Skin epidermis (tissue), 12 donors: Measurements from ENCODE around the gene EYA4.

Source experiments
- H3K27ac ChIP-seq, 21 experiments: fragments of 200-600 bp; sonication (generic) in 11 of 21; one replicate each; pipeline ENCODE4 v1.5.0; 2020; ENCODE audit warnings: mild to moderate bottlenecking in 3 of 21, inconsistent platforms in 2 of 21, moderate library complexity in 2 of 21
- H3K4me3 ChIP-seq, 7 experiments: fragments of 200-600 bp; sonication (generic) in 2 of 7; one replicate each; pipeline ENCODE4 v1.5.0; 2020; ENCODE audit warnings: inconsistent platforms in 2 of 7, mild to moderate bottlenecking in 2 of 7, moderate library complexity in 1 of 7

The EYA4 gene

GRCh38 chr6:133426038-133426437, 184.9 kb downstream of the EYA4 start:
- H3K27ac ChIP-seq = no peak overlapping the region
- H3K4me3 ChIP-seq = no peak overlapping the region

GRCh38 chr6:133428295-133428694, 187.1 kb downstream of the EYA4 start:
- Histone ChIP-seq H3K27ac (no peak overlapping the region), H3K4me3 (no peak overlapping the region)

DNA sequence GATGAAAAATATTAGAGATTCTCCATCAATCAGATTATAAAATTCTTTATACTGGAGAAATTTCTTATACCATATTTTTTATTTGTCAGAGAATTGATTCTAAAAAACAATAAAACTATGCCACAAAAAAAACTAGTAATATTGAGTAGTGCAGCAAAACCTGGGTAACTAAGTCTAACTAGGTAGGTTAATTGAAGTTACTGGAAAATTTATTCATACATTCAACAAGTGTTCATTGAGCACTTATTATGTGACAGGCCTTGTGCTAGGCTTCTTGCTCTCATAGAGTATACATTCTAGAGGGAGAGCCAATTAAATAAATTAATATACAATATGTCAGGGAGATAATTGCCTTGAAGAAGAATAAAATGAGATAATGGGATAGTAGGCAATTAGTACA, 189.4 kb downstream of the EYA4 start:
- Histone ChIP-seq H3K4me3 (no peak overlapping the region), H3K27ac (no peak overlapping the region)

- no peak overlapping the region for H3K4me3 ChIP-seq
- H3K27ac ChIP-seq = no peak overlapping the region
Measured at GRCh38 chr6:133431031-133431430, 189.9 kb downstream of the EYA4 start.

DNA sequence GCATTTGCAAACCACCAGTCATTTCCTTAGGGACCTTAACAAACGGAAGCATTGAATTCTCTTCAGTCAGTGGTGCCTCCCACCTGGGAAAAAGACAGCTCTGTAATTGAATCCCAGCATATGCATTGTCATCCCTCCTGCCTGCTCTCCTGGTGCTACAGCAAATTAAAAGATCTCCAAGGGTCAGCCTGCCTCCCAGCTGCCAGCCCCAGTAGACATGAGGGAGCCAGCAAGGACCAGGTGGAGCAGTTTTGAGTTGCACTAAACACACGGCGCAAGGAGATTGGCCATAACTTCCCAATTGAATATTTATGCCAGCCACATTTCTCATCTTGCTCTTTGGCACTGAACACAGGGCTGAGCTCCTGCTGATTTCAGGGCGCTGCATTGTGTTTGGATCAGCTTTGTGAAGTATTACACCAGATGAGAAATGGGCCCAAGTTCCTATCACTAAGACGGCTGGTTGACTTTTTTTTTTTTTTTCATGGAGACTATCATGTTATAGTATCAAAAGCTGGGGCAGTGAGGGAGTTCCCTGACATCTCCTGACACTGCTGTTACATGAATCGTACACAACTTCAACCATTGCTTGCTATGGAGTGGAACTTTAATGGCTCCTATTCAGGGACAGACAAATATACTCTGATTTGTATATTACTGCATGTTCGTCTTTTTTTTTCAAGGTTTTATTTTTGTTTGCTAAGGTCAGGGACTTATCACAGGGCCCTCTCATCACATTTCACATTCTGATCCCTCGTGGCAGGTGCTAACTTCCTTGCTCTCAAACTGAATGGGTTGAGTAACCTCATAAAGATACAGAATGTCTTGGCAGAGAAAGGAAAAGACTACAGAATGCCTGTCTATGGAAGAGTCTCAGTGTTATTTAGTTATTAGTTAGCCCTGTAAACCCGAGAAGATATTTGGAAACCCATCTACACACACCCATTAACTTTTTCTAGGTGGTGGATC, 191.1 kb downstream of the EYA4 start:
- no peak overlapping the region for H3K4me3 ChIP-seq
- no peak overlapping the region for H3K27ac ChIP-seq

DNA sequence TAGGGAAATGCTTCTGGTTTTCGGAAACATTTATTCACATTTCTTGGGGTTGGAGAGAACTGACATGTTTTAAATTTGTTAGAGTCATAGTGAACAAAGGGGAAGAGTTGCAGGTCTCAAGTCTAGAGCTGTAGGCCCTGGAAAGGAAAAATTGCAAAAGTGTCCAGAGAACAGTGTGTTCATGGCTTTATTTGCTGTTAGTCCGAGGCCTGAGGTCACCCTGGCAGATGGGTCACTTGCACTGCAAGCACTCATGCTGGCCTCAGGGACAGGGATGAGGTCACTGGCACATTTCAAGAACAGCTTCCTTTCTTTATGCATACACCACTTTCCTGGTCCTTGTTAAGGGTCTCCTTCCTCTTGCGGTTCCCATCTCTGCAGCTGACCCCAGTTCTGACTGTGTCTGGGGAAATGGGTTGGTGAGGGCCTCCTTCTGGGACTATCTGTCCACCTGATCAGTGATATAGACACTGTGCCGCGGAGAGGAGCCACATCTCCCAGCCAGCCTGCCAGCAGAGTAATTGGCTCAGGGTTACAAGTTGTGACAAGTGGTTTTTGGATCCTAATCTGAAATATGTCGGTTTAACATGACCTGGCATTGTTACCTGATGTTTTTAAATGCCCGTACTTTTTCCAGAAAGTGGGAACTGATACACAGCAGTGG, 194.0 kb downstream of the EYA4 start:
- H3K4me3 ChIP-seq = no peak overlapping the region
- H3K27ac ChIP-seq = no peak overlapping the region

DNA sequence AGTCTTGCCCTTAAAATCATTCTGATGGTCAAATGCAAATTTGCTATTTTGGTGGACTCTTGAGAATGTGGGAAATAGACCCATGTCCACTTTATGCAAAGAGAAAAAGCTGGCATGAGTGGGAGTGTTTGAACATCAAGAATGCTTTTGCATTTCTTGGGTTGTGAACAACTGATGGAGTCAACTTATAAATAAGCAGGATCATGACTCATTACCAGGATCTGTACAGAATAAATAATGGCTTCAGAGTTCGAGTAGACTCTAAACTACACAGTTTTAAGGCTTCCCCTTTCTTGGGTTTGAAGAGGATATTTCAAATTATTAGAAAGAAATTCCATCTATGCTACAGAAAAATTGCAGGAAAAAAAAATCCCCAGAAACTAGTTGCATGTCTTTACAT, 195.5 kb downstream of the EYA4 start:
- Histone ChIP-seq H3K27ac (no peak overlapping the region), H3K4me3 (no peak overlapping the region)

DNA sequence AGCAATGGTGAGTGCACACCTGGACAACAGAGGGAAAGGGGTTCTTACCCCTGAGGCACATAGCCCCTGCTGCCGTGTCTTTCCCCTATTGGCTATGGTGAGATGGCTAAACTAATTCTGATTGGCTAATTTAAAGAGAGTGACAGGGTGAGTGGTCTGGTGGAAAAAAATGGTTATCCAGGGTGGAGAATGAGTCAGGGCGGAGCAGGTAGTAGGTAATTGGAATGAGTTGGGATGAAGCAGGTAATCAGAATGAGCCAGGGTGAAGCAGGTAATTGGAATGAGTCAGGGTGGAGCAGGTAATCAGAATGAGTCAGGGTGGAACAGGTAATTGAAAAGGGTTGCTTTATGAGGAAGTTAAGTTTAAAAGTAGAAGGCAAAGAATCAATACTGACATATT, 200.3 kb downstream of the EYA4 start:
- Histone ChIP-seq H3K4me3 (no peak overlapping the region), H3K27ac (no peak overlapping the region)

DNA sequence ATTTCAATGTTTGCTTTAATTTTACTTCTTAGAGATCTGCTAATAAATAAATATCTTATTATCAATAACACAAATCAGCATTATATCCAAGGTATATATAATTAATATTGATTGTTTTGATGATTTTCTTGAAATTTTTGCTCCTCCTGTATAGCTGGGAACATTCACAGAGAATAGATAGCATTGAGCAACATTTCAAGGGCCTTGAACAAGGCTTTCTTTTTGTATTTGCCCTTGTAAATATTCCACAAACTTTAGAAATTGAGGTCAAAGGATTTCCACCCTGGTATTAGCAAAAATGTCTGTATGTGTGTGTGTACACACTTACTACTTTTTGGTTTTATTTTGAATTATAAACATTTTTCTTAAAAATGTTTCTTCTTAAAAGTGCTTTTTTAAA, 205.6 kb downstream of the EYA4 start:
- Histone ChIP-seq H3K4me3 (no peak overlapping the region), H3K27ac (no peak overlapping the region)

DNA sequence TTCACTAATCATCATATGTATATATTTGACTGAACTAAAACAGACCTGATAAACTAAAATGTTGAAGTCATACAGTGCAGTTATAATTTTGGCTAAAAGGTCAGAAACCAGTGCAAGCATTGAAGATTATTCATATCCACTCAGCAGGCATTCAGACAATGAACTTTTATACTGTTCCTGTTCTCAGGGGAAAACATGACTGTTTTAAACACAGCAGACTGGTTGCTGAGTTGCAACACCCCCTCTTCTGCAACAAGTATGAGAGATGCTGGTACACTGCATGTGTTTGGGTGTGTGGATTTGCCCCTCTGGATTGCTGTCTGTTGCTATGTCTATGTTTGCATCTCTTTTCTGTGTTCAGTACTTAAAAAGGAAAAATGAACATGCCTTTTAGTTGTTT, 206.8 kb downstream of the EYA4 start:
- Histone ChIP-seq H3K27ac (no peak overlapping the region), H3K4me3 (no peak overlapping the region)

DNA sequence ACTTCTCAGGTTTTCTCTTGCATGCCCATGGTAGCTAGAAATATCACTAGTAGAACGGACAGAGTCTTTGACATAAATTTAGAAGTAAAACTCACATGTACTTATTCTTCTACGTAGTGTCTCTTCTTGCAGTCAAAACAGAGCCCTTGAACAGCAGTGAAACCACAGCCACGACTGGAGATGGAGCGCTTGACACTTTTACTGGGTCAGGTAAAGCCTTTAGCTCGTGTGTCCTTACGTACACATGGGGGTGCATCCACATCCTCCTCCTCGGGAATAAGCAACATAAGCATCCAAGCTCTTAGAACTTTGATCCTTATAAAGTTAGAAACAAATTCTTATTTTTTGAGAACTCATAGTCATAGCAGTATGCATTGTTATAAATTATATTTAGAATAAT, 215.3 kb downstream of the EYA4 start:
- no peak overlapping the region for H3K4me3 ChIP-seq

GRCh38 chr6:133456944-133457343, 215.8 kb downstream of the EYA4 start:
- Histone ChIP-seq H3K27ac (no peak overlapping the region), H3K4me3 (no peak overlapping the region)

More for the DNA sequence above, 215.3 kb downstream of the EYA4 start:
- no peak overlapping the region for H3K27ac ChIP-seq

DNA sequence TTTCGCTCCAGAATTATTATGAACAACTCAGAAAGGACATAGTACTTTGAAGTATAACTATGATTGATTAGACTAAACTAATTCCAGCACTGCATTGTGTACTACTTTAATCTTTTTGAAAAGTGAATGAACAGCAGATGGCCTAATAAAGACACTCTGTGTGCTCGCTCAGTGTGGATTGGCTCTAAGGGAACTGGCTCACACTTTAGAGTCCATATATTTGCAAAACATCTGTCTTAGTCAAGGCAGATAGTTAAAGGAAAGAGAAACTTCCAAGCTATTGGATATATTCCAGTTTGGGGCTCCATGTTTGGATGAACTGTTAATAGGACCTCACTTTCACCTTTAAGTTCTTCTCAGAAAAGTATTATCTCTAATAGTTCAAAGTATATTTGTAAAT, 218.9 kb downstream of the EYA4 start:
- H3K4me3 ChIP-seq = no peak overlapping the region
- no peak overlapping the region for H3K27ac ChIP-seq

DNA sequence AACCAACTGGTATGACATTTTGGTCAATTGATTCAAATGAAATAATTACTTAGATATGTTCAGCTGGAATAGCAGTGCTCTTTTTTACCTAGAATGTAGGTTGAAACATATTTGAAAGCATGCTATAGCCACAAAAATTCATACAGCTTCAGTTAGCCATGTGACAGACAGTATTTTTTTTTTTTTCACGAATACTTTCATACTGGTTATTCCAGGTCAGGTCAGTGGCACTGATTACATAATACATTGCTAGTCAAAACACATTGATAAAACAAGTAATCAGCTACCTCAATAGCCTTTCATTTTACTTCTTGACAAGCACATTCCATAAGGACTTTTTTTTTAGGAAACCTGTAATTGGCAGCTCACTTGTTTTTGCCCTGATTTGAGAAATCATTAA, 222.6 kb downstream of the EYA4 start:
- Histone ChIP-seq H3K27ac (no peak overlapping the region), H3K4me3 (no peak overlapping the region)

DNA sequence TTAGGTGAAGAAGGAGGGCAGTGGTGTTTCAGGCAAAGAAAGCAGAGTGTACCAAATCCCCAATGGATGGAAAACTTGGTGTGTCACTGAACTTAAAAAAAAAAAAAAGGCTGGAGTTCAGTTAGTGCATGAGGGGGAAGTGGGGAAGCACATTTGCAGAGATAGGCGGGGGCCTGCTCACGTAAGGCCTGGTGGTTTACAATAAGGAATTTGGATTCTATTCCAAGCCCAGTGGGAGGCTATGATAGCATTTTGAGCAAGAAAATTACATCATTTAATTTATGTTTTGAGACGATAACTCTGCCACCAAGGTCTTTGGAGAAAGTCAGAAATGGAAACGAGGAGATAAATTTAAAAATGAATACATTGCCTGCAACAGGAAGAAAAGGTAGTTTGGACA, 225.5 kb downstream of the EYA4 start:
- Histone ChIP-seq H3K27ac (no peak overlapping the region), H3K4me3 (no peak overlapping the region)

DNA sequence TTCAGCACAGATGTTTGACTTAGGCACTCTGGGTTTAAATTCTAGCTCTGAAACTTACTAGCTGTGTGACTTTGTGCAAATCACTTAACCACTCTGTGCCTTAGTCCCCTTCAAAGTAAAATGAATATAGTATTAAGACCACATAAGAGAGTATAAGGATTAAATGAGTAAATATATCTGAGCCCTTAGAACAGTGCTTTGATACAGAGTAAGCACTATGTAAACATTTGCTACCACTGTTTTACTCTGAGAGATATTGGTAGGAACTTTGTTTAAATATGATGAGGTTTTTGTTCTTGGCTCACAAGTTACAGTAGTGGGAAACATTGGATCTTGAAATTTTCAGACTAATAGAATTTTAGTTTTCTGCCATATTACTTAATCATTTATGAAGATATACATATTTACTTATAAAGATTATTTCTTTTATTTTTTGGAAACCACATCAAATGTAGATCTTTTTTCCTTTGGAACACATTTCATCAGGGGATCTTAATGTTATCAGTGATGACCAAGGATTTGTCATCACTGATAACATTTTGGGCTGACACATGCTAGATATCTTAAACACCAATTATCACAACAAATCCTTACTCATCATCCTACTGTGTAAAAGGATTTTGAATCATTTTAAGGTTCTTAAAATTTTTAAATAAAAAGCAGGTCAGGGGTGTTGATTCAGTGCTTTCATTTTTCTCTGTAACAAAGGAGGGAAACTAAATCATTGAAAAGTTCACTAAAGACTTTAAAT, 226.2 kb downstream of the EYA4 start:
- Histone ChIP-seq H3K4me3 (no peak overlapping the region), H3K27ac (no peak overlapping the region)

- H3K27ac ChIP-seq = no peak overlapping the region
Measured at GRCh38 chr6:133467982-133468380, 226.8 kb downstream of the EYA4 start.

DNA sequence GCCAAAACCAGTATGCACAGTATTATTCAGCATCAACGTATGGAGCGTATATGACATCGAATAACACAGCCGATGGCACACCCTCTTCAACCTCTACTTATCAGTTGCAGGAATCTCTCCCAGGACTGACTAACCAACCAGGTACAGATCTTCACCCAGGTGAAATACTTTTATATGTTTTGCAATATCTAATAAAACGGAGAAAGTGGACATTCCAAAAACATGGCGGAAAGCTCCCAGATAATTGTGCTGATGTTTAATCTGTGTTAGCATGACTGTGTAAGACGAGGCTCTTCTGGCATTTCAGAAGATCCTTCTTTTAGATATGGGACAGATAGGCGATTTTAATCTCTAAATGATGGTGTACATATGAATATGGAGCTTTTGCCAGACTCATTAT, 227.4 kb downstream of the EYA4 start:
- H3K4me3 ChIP-seq = no peak overlapping the region
- no peak overlapping the region for H3K27ac ChIP-seq

More at GRCh38 chr6:133467982-133468380, 226.8 kb downstream of the EYA4 start:
- H3K4me3 ChIP-seq = no peak overlapping the region

GRCh38 chr6:133474516-133474915, 233.4 kb downstream of the EYA4 start:
- no peak overlapping the region for H3K27ac ChIP-seq
- H3K4me3 ChIP-seq = no peak overlapping the region

GRCh38 chr6:133478673-133479072, 237.5 kb downstream of the EYA4 start:
- H3K27ac ChIP-seq = no peak overlapping the region
- H3K4me3 ChIP-seq = no peak overlapping the region

DNA sequence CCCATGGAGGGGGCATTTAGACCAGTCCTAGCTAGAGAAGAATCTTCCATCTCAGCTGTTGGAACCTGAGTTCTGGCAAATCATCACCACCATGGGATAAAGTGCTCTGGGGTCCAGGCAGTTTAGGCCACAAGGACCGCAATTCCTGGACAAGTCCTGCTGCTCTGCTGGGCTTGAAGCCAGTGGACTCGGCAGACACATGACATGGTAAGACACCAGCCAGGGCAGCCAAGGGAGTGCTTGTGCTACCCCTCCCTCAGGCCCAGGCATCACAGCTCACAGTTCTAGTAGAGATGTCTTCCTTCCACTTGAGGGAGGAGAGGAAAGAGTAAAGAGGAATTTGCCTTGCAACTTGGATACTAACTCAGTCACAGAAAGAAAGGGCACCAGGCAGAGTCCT, 246.0 kb downstream of the EYA4 start:
- H3K27ac ChIP-seq = no peak overlapping the region
- H3K4me3 ChIP-seq = no peak overlapping the region
